Cardiac fibroblast (primary cell): ENCODE measurements around the gene SHISA6.

Experiments used
- DNase-seq, 2 donors: peaks; one replicate each; pipeline versions ENCODE4 v3.0.0 to v3.0.0-alpha.2; 2010; ENCODE audit warnings: low read depth in 2 of 2
- H3K4me3 ChIP-seq, 2 donors: replicated peaks in 1 of 2; 1 replicate in 1 of 2; 2 replicates in 1 of 2; pipeline ENCODE4 v1.5.1; 2011; ENCODE audit warnings: low read depth in 2 of 2, low read length in 2 of 2, mild to moderate bottlenecking in 2 of 2, moderate library complexity in 1 of 2
- CTCF ChIP-seq: IDR thresholded peaks from one replicate; pipeline ENCODE4 v1.5.1; 2011; ENCODE audit warnings: low read depth, mild to moderate bottlenecking, low read length, inconsistent platforms

Gene SHISA6

DNA sequence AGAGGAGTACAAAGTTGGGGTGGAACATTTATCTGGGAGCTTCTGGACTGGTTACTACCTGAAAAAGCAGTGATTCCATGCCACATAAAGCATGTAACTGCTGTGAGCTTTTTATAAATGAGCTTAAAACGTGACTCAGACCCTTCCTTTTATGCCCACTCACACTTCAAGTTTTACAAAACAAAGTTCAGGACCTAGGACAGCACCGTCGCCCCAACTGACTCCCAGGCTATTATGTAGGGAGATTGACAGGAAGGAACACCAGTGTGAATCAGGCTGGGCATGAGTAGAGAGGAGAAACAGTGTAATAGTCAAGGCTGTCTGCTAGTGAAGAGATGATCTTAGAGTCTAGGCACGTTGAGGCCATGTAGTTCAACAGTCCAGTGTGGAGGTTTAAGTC lies 265.6 kb downstream of the SHISA6 start:
- no peak for TF ChIP-seq CTCF
- no peak overlapping the region for H3K4me3 ChIP-seq
- peak in 1 of 2 donors; percentile 6 for DNase-seq

- TF ChIP-seq CTCF = no peak
- DNase-seq = no peak
- no peak overlapping the region for H3K4me3 ChIP-seq
Observed at GRCh38 chr17:11511696-11512095, 270.7 kb downstream of the SHISA6 start.

DNA sequence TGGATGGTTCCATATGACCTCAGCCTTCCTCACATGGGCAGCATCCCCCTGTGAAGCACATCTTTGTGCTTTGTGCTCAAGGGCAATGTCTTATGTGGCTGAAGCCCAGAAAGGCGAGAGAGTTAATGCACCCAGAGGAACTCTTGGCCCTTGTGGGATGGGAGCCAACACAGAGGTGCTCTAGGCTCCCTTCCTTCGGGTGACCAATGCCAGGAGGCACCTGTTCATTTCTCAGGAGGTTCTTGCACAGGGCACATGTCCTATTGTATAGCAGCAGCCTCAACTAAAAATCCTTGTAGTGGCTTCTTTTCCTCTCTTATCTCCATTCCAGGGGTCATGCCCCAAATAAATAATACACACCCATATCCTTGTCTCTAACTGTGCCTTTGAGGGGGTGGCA lies 273.6 kb downstream of the SHISA6 start:
- no peak for DNase-seq
- TF ChIP-seq CTCF = no peak
- no peak overlapping the region for H3K4me3 ChIP-seq

DNA sequence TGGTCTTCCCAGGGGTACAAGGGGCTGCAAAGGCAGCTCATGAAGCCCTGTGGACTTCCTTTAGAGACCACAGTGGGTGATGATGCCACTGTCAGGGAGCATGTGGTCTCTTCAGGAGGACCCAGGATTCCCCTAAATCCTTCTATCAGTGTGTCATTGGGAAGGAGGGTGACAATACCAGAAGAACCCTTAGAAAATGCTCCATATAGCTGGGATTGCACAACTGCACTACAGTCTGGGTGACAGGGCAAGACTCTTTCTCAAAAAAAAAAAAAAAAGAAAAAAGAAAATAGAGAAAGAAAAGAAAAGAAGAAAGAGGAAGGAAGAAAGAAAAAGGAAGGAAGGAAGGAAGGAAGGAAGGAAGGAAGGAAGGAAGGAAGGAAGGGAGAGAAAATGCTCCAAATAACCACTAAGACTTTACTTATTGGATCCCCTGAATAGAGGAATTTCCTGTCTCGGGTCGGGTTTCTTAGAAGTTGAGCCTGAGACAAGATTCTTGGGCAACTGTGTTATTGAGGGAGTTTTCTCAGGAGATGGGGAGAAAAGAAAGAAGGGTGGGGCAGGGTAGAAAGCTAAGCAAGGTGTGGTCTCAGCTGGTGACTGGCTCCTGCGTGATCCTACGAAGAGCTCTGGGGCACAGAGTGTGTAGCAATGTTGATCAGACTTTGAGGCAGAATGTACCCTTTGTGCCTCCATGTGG lies 274.1 kb downstream of the SHISA6 start:
- no peak for TF ChIP-seq CTCF
- H3K4me3 ChIP-seq = no peak overlapping the region
- DNase-seq = no peak

- no peak for DNase-seq
- no peak for TF ChIP-seq CTCF
- H3K4me3 ChIP-seq = no peak overlapping the region
Observed at GRCh38 chr17:11515901-11516300, 274.9 kb downstream of the SHISA6 start.

DNA sequence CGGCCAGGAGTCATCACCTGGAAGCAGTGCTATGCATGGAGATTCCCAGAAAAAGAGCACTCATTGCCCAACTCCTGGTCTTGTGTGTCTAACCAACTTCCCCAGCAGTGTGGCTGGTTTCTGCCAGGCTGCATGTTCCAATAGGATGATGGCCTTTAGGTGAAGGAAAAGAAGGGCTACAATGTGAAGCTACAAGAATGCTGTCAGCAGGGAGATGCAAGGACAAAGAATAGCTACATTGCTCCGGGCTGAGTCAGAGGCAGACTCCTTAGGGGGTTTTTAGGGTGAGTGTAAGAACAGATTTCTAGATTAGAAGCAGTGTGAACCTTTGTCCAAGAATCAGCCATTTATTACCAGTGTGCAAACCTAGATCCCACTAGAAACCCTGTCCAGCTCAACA lies 294.2 kb downstream of the SHISA6 start:
- no peak for DNase-seq
- no peak for TF ChIP-seq CTCF
- H3K4me3 ChIP-seq = no peak overlapping the region

DNA sequence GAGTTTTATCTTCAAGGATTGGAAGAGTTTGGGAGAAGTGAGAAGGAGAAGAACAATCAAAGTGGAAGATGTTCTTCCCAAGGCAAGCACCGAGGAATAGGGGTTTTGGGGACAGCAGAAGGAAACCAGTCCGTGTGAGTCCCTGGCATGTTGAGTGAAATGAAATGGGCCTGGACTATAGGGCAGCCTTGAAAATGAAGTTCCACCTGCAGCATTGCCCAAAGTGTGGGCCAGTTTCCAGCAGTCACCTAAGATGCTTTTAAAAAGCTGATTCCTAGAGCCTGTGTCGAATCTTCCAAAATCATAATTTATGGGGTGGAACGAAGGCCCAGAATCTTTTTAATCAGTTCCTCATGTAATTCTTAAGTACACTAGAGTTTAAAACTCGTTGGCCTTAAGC lies 297.4 kb downstream of the SHISA6 start:
- no peak for DNase-seq
- H3K4me3 ChIP-seq = no peak overlapping the region
- TF ChIP-seq CTCF = no peak
